ENCODE data around the gene RAB3C. TPM values are rescaled to one million over a fixed set of nuclear protein-coding genes. Genes with fewer than 3 reads are reported as not detected.

The RAB3C gene
- total RNA-seq, 1 experiment from 2014 or later, result 13.3 TPM

GRCh38 chr5:58855851-58856739 is 273.2 kb downstream of the RAB3C start:
- ChIA-PET POLR2A (no interaction called here), CTCF (interaction anchor here (0.8 kb wide), 1 partner anchor 360 kb away, joined by 3 read pairs; no protein-coding TSS in a partner anchor)
- H3K27me3 Mint-ChIP-seq (ENCODE audit: low read depth), result no peaks in the 10 kb centered on the region

DNA sequence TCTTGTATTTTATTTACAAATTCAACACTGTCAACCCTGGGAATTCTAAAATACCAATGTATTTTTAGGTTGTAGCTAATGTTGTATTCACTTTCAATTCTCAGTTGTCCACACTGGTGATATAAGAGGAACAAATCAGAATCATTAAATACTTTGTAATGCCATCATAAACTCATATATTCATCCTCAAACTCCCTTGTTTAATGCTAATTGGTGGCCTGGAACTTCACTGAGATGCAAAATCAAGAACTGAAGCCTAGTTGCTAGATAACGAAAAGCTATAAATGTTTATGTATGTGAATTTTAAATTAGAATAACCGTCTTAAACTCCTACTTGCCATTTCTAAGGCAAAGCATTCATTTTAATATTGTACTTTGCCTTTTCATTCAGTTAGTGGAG is 274.7 kb downstream of the RAB3C start:
- POLR2A ChIA-PET, result no interaction called here
- ATAC-seq (no peak), DNase-seq (ENCODE audit: low spot score) (no peak)
- Mint-ChIP-seq H3K9me3 (no peaks in the 10 kb centered on the region), H3K4me1 (0 out of 2 replicates have a peak, but pooled peaks cover 2% of the 10 kb centered on the region), H3K27me3 (ENCODE audit: low read depth) (no peaks in the 10 kb centered on the region), H3K27ac (no peak overlapping the region), H3K4me3 (no peak overlapping the region), H3K36me3 (no peaks in the 10 kb centered on the region)
- TF ChIP-seq NR1H2 (CRISPR knock-in tag; IDR thresholded peaks at IDR 0.05), result no peak
- CTCF ChIA-PET, result no interaction called here

More at GRCh38 chr5:58855851-58856739, 273.2 kb downstream of the RAB3C start:
- 0 out of 2 replicates have a peak, but pooled peaks cover 2% of the 10 kb centered on the region for H3K4me1 Mint-ChIP-seq
- no peaks in the 10 kb centered on the region for H3K36me3 Mint-ChIP-seq
- ATAC-seq (no peak), DNase-seq (ENCODE audit: low spot score) (no peak)
- H3K9me3 Mint-ChIP-seq, result no peaks in the 10 kb centered on the region
- TF ChIP-seq NR2C2 (CRISPR knock-in tag; IDR thresholded peaks at IDR 0.05) (no peak), ZNF121 (CRISPR knock-in tag; IDR thresholded peaks at IDR 0.05) (no peak), SMAD3 (CRISPR knock-in tag; IDR thresholded peaks at IDR 0.05; ENCODE audit: borderline replicate concordance) (no peak), ZNF281 (CRISPR knock-in tag; IDR thresholded peaks at IDR 0.05) (no peak), ZNF138 (CRISPR knock-in tag; conservative IDR thresholded peaks at IDR 0.05) (no peak), RORB (CRISPR knock-in tag; IDR thresholded peaks at IDR 0.05) (no peak), ZNF263 (CRISPR knock-in tag; IDR thresholded peaks at IDR 0.05; ENCODE audit: low read depth) (no peak)
- TF ChIP-seq, protein P1, sequence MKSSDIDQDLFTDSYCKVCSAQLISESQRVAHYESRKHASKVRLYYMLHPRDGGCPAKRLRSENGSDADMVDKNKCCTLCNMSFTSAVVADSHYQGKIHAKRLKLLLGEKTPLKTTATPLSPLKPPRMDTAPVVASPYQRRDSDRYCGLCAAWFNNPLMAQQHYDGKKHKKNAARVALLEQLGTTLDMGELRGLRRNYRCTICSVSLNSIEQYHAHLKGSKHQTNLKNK (CRISPR knock-in tag; IDR thresholded peaks at IDR 0.05), result no peak
- TF ChIP-seq, protein P2, sequence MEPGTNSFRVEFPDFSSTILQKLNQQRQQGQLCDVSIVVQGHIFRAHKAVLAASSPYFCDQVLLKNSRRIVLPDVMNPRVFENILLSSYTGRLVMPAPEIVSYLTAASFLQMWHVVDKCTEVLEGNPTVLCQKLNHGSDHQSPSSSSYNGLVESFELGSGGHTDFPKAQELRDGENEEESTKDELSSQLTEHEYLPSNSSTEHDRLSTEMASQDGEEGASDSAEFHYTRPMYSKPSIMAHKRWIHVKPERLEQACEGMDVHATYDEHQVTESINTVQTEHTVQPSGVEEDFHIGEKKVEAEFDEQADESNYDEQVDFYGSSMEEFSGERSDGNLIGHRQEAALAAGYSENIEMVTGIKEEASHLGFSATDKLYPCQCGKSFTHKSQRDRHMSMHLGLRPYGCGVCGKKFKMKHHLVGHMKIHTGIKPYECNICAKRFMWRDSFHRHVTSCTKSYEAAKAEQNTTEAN (CRISPR knock-in tag; IDR thresholded peaks at IDR 0.05), result no peak
- TF ChIP-seq, protein P3, sequence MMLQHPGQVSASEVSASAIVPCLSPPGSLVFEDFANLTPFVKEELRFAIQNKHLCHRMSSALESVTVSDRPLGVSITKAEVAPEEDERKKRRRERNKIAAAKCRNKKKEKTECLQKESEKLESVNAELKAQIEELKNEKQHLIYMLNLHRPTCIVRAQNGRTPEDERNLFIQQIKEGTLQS (CRISPR knock-in tag; conservative IDR thresholded peaks at IDR 0.05), result no peak
- TF ChIP-seq, protein P4, sequence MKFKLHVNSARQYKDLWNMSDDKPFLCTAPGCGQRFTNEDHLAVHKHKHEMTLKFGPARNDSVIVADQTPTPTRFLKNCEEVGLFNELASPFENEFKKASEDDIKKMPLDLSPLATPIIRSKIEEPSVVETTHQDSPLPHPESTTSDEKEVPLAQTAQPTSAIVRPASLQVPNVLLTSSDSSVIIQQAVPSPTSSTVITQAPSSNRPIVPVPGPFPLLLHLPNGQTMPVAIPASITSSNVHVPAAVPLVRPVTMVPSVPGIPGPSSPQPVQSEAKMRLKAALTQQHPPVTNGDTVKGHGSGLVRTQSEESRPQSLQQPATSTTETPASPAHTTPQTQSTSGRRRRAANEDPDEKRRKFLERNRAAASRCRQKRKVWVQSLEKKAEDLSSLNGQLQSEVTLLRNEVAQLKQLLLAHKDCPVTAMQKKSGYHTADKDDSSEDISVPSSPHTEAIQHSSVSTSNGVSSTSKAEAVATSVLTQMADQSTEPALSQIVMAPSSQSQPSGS (CRISPR knock-in tag; IDR thresholded peaks at IDR 0.05; ENCODE audit: borderline replicate concordance, low read depth), result no peak
- H3K27ac Mint-ChIP-seq, result no peak overlapping the region
- H3K4me3 Mint-ChIP-seq, result no peak overlapping the region

DNA sequence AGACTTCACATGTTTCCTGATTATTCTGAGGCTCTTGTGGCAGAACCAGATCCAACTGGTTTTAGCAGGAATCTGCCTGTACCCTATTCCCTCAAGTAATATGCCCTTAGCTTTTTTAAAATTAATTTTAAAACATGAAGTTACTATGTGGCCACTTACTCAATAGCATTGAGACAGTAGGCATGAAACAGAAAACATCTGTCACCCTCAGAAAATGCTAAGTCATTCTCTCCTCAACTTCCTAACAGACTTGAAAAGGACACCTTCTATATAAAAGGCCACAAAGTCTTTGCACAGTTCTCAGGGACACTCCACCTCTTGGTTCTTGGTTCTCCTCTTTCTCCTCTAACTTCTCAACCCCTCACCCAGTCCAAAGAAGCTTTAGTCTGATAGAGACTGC is 277.8 kb downstream of the RAB3C start:
- POLR2A ChIA-PET, result no interaction called here
- TF ChIP-seq SMAD4 (CRISPR knock-in tag; IDR thresholded peaks at IDR 0.05), result no peak
- TF ChIP-seq NR3C1 (CRISPR knock-in tag; conservative IDR thresholded peaks at IDR 0.05; ENCODE audit: low read depth), result no peak
- no peak for TF ChIP-seq ZNF219 (CRISPR knock-in tag; IDR thresholded peaks at IDR 0.05; ENCODE audit: borderline replicate concordance)
- TF ChIP-seq NFE2L1 (CRISPR knock-in tag; IDR thresholded peaks at IDR 0.05), result no peak
- TF ChIP-seq, protein P5, sequence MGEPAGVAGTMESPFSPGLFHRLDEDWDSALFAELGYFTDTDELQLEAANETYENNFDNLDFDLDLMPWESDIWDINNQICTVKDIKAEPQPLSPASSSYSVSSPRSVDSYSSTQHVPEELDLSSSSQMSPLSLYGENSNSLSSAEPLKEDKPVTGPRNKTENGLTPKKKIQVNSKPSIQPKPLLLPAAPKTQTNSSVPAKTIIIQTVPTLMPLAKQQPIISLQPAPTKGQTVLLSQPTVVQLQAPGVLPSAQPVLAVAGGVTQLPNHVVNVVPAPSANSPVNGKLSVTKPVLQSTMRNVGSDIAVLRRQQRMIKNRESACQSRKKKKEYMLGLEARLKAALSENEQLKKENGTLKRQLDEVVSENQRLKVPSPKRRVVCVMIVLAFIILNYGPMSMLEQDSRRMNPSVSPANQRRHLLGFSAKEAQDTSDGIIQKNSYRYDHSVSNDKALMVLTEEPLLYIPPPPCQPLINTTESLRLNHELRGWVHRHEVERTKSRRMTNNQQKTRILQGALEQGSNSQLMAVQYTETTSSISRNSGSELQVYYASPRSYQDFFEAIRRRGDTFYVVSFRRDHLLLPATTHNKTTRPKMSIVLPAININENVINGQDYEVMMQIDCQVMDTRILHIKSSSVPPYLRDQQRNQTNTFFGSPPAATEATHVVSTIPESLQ (CRISPR knock-in tag; IDR thresholded peaks at IDR 0.05), result no peak
- no peak for TF ChIP-seq CREB1 (CRISPR knock-in tag; IDR thresholded peaks at IDR 0.05)
- TF ChIP-seq AFF4 (CRISPR knock-in tag; IDR thresholded peaks at IDR 0.05; ENCODE audit: borderline replicate concordance), result no peak

More for the DNA sequence above, 277.8 kb downstream of the RAB3C start:
- DNase-seq (ENCODE audit: low spot score) (no peak), ATAC-seq (no peak)
- no peak overlapping the region for H3K4me3 Mint-ChIP-seq
- no peak overlapping the region for H3K27ac Mint-ChIP-seq
- no peaks in the 10 kb centered on the region for H3K36me3 Mint-ChIP-seq
- H3K27me3 Mint-ChIP-seq (ENCODE audit: low read depth), result no peaks in the 10 kb centered on the region
- peaks cover 8% of the 10 kb centered on the region for H3K4me1 Mint-ChIP-seq
- no peaks in the 10 kb centered on the region for H3K9me3 Mint-ChIP-seq
- CTCF ChIA-PET, result interaction anchor here (0.9 kb wide), 1 partner anchor 10 kb away, joined by 3 read pairs; no protein-coding TSS in a partner anchor
